ENCODE data around the gene KRTAP10-7.

DNA sequence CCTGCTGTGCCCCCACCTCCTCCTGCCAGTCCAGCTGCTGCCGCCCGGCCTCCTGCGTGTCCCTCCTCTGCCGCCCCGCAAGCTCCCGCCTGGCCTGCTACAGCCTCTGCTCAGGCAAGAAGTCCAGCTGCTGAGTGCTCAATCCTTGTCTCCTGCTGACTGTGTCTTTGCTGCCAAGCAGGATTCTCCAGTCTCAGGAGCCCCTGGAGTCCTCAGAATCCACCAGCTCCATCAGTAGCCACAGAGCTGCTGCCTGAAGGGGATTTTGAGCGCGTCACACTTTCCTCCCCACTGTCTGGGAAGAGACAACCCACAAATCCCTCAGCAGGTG lies 46.8 kb downstream of the KRTAP10-7 start:
- TF ChIP-seq ARNT2 (CRISPR knock-in tag; IDR thresholded peaks at IDR 0.05; ENCODE audit: low read depth) (no peak), CTCF (CRISPR knock-in tag; IDR thresholded peaks at IDR 0.05) (no peak), FOXJ3 (CRISPR knock-in tag; IDR thresholded peaks at IDR 0.05; ENCODE audit: borderline replicate concordance) (no peak), BCL3 (CRISPR knock-in tag; IDR thresholded peaks at IDR 0.05) (no peak), KDM1A (CRISPR knock-in tag; IDR thresholded peaks at IDR 0.05) (no peak), MXI1 (IDR thresholded peaks at IDR 0.05; ENCODE audit: borderline replicate concordance, low read depth, low read length) (no peak), ZNF136 (CRISPR knock-in tag; IDR thresholded peaks at IDR 0.05; ENCODE audit: low read depth) (no peak), EP300 (IDR thresholded peaks at IDR 0.05; ENCODE audit: low read depth in 2 of 2, low read length in 2 of 2) (no peak), EP300 (CRISPR knock-in tag; IDR thresholded peaks at IDR 0.05; ENCODE audit: borderline replicate concordance) (no peak)
- TF ChIP-seq, protein P1, sequence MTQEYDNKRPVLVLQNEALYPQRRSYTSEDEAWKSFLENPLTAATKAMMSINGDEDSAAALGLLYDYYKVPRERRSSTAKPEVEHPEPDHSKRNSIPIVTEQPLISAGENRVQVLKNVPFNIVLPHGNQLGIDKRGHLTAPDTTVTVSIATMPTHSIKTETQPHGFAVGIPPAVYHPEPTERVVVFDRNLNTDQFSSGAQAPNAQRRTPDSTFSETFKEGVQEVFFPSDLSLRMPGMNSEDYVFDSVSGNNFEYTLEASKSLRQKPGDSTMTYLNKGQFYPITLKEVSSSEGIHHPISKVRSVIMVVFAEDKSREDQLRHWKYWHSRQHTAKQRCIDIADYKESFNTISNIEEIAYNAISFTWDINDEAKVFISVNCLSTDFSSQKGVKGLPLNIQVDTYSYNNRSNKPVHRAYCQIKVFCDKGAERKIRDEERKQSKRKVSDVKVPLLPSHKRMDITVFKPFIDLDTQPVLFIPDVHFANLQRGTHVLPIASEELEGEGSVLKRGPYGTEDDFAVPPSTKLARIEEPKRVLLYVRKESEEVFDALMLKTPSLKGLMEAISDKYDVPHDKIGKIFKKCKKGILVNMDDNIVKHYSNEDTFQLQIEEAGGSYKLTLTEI (CRISPR knock-in tag; conservative IDR thresholded peaks at IDR 0.05): no peak
- TF ChIP-seq, protein P2, sequence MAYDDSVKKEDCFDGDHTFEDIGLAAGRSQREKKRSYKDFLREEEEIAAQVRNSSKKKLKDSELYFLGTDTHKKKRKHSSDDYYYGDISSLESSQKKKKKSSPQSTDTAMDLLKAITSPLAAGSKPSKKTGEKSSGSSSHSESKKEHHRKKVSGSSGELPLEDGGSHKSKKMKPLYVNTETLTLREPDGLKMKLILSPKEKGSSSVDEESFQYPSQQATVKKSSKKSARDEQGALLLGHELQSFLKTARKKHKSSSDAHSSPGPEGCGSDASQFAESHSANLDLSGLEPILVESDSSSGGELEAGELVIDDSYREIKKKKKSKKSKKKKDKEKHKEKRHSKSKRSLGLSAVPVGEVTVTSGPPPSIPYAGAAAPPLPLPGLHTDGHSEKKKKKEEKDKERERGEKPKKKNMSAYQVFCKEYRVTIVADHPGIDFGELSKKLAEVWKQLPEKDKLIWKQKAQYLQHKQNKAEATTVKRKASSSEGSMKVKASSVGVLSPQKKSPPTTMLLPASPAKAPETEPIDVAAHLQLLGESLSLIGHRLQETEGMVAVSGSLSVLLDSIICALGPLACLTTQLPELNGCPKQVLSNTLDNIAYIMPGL (CRISPR knock-in tag; IDR thresholded peaks at IDR 0.05; ENCODE audit: borderline replicate concordance in 1 of 2, low read depth in 1 of 2): no peak

All from HepG2 (cell line).